ENCODE data around the gene ADCY10.

GRCh38 chr1:167825419-167826079 is 88.4 kb downstream of the ADCY10 start:
- no peak for TF ChIP-seq CTCF (IDR thresholded peaks at IDR 0.05; ENCODE audit: poor library complexity, severe bottlenecking)
- no peak for TF ChIP-seq SMC3 (conservative IDR thresholded peaks at IDR 0.05; ENCODE audit: poor library complexity)
- no peak for TF ChIP-seq POLR2AphosphoS5 (IDR thresholded peaks at IDR 0.05)
- no peak for TF ChIP-seq EP300 (conservative IDR thresholded peaks at IDR 0.05; ENCODE audit: poor library complexity, severe bottlenecking)
- no peak for TF ChIP-seq RAD21 (conservative IDR thresholded peaks at IDR 0.05)
- TF ChIP-seq MXI1 (conservative IDR thresholded peaks at IDR 0.05; ENCODE audit: poor library complexity, severe bottlenecking) = no peak
- no peak for TF ChIP-seq EZH2 (IDR thresholded peaks at IDR 0.05; ENCODE audit: borderline replicate concordance, insufficient read depth, low read length, poor library complexity, severe bottlenecking)

Data from neural cell (in vitro differentiated cells).